GM19397 (cell line): ENCODE measurements around the gene TPCN2.

Source experiments
- ATAC-seq: cut with Tn5 transposase; IDR thresholded peaks from one replicate; pipeline ENCODE4 v1.9.1; 2021; ENCODE audit warnings: mild to moderate bottlenecking, moderate library complexity; ENCODE audit not compliant: unreplicated experiment

Gene TPCN2

GRCh38 chr11:69037074-69037473, 11.7 kb upstream of the TPCN2 start:
- ATAC-seq, result no peak

- no peak for ATAC-seq
These were observed 11.2 kb upstream of the TPCN2 start for GRCh38 chr11:69037544-69037943.

- no peak for ATAC-seq
These were observed 9.2 kb upstream of the TPCN2 start for GRCh38 chr11:69039501-69039900.

GRCh38 chr11:69040051-69040450, 8.7 kb upstream of the TPCN2 start:
- ATAC-seq, result no peak

GRCh38 chr11:69040581-69041260, 8.0 kb upstream of the TPCN2 start:
- ATAC-seq, result no peak

- ATAC-seq, result no peak
These were observed 7.2 kb upstream of the TPCN2 start for GRCh38 chr11:69041516-69041915.

- no peak for ATAC-seq
These were observed 4.4 kb upstream of the TPCN2 start for GRCh38 chr11:69044111-69045013.

GRCh38 chr11:69048031-69048693, 570 bp upstream of the TPCN2 start:
- no peak for ATAC-seq

GRCh38 chr11:69049490-69049867, 747 bp downstream of the TPCN2 start:
- no peak for ATAC-seq

- ATAC-seq, result no peak
These were observed 2.1 kb downstream of the TPCN2 start for GRCh38 chr11:69050592-69051380.

- no peak for ATAC-seq
These were observed 2.9 kb downstream of the TPCN2 start for GRCh38 chr11:69051381-69052342.

- ATAC-seq, result no peak
These were observed 3.8 kb downstream of the TPCN2 start for GRCh38 chr11:69052343-69053168.

- ATAC-seq, result no peak
These were observed 4.4 kb downstream of the TPCN2 start for GRCh38 chr11:69053169-69053477.

GRCh38 chr11:69053546-69054396, 5.0 kb downstream of the TPCN2 start:
- no peak for ATAC-seq

- no peak for ATAC-seq
These were observed 5.9 kb downstream of the TPCN2 start for GRCh38 chr11:69054397-69055211.

- no peak for ATAC-seq
These were observed 6.5 kb downstream of the TPCN2 start for GRCh38 chr11:69055212-69055586.
